ENCODE results near the gene TMEM61.
A peak's percentile ranks its signal among the peaks of the same experiment; 100 is the strongest.

TMEM61 gene

DNA sequence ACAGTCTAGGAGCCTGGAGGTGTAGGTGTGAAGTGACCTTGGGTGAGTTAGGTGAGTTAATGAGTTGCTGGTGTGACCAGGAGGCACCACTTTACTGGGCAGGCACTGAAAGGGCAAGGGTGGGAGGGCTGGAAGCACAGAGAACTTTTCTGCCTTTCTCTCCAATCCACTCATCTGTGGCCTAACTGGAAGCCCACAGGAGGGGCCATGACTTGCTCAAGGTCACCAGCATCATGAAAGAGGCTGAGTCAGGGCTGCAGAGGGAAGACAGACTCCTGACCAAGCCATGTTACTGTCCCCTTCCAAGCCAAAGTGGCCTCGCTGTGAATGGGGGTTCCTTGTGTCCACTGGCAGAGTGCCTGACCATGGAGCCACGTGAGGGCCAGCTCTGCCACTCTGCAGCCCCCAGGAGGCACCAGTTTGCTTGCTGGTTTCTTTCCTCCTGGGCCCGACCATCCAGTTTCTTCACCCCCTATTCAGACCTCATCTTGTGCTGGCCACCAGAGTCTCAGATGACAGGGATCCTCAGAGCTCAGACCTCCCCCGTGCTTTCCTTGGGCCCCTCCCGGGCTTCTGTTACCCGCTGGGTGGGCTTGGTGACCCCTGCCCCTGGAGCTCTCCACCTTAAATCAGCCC, 14.0 kb downstream of the TMEM61 start:
- Histone ChIP-seq H3K4me3 (ENCODE audit: low read depth, low read length) (no peak overlapping the region), H3K27ac (no peak overlapping the region), H3K4me2 (ENCODE audit: low read length) (no peak overlapping the region), H3K9ac (no peak overlapping the region), H3K9me3 (ENCODE audit: control insufficient read depth, low read length) (no peaks in the 10 kb centered on the region), H2AFZ (no peak overlapping the region), H3K79me2 (no peaks in the 10 kb centered on the region), H3K36me3 (ENCODE audit: control insufficient read depth, insufficient read depth, low read length) (no peaks in the 10 kb centered on the region), H3K27me3 (ENCODE audit: control insufficient read depth, insufficient read depth, low read length) (no peaks in the 10 kb centered on the region), H3K4me1 (no peaks in the 10 kb centered on the region)
- TF ChIP-seq, protein P1, sequence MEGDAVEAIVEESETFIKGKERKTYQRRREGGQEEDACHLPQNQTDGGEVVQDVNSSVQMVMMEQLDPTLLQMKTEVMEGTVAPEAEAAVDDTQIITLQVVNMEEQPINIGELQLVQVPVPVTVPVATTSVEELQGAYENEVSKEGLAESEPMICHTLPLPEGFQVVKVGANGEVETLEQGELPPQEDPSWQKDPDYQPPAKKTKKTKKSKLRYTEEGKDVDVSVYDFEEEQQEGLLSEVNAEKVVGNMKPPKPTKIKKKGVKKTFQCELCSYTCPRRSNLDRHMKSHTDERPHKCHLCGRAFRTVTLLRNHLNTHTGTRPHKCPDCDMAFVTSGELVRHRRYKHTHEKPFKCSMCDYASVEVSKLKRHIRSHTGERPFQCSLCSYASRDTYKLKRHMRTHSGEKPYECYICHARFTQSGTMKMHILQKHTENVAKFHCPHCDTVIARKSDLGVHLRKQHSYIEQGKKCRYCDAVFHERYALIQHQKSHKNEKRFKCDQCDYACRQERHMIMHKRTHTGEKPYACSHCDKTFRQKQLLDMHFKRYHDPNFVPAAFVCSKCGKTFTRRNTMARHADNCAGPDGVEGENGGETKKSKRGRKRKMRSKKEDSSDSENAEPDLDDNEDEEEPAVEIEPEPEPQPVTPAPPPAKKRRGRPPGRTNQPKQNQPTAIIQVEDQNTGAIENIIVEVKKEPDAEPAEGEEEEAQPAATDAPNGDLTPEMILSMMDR (IDR thresholded peaks at IDR 0.05) = no peak

DNA sequence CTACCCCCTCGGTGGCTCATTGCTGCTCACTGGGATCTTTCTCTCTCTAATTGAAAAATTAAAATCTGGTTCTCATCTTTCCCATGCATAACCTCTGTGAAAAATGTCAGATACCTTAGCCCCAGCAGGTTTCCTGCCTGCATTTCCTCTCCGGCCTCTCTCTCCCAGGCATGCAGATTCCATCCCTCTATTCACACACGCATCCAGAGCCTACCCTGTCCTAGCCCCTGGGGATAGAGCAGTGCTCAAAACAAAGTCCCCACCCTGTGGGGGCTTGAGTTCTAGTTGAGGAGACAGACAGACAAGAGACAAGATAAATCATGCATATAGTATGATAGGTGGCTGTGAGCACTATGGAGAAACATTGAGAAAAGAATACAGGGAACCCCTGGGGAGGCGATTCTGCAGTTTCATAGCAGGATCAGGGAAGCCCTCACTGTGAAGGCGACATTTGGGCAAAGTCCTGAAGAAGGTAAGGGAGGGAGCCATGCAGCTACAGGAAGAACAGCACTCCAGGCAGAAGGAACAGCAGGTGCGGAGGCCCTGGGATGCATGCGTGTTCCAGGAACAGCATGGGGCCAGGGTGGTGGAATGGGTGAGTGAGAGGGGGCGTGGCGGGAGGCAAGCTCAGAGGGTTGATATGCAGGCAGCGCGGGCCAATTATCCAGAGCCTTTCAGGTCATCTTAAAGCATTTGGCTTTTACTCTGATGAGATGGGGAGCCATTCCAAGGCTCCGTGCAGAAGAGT, 14.8 kb downstream of the TMEM61 start:
- H3K79me2 ChIP-seq = no peaks in the 10 kb centered on the region
- H3K9ac ChIP-seq = no peak overlapping the region
- no peak overlapping the region for H2AFZ ChIP-seq
- H3K9me3 ChIP-seq (ENCODE audit: control insufficient read depth, low read length) = no peaks in the 10 kb centered on the region
- no peak overlapping the region for H3K4me3 ChIP-seq (ENCODE audit: low read depth, low read length)
- no peak overlapping the region for H3K4me2 ChIP-seq (ENCODE audit: low read length)
- H3K27me3 ChIP-seq (ENCODE audit: control insufficient read depth, insufficient read depth, low read length) = no peaks in the 10 kb centered on the region
- H3K27ac ChIP-seq = no peak overlapping the region
- H3K36me3 ChIP-seq (ENCODE audit: control insufficient read depth, insufficient read depth, low read length) = no peaks in the 10 kb centered on the region
- TF ChIP-seq, protein P1 (IDR thresholded peaks at IDR 0.05) = no peak
- H3K4me1 ChIP-seq = no peaks in the 10 kb centered on the region

DNA sequence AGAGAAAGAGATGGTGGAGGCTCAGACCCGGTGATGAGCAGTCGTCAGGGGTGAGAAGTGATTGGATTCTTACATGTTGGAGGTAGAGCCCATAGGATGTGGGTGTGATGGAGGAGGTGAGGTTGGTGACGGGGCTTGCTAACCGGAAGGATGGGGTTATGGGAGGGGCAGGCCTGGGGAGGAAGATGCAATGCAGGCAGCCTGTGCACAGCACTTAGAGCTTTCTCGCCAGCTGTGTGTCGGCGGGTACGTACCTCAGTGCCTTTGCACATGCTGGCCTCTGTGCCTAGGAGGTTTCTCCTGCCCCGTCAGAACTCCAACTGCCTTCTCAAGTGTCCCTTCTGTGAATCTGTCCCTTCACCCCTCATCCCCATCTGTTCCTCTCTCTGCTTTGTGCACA, 15.4 kb downstream of the TMEM61 start:
- Histone ChIP-seq H2AFZ (no peak overlapping the region), H3K4me1 (no peaks in the 10 kb centered on the region), H3K36me3 (ENCODE audit: control insufficient read depth, insufficient read depth, low read length) (no peaks in the 10 kb centered on the region), H3K4me2 (ENCODE audit: low read length) (no peak overlapping the region), H3K9ac (no peak overlapping the region), H3K27me3 (ENCODE audit: control insufficient read depth, insufficient read depth, low read length) (no peaks in the 10 kb centered on the region), H3K9me3 (ENCODE audit: control insufficient read depth, low read length) (no peaks in the 10 kb centered on the region), H3K4me3 (ENCODE audit: low read depth, low read length) (no peak overlapping the region), H3K79me2 (no peaks in the 10 kb centered on the region), H3K27ac (no peak overlapping the region)
- TF ChIP-seq, protein P1 (IDR thresholded peaks at IDR 0.05) = no peak

DNA sequence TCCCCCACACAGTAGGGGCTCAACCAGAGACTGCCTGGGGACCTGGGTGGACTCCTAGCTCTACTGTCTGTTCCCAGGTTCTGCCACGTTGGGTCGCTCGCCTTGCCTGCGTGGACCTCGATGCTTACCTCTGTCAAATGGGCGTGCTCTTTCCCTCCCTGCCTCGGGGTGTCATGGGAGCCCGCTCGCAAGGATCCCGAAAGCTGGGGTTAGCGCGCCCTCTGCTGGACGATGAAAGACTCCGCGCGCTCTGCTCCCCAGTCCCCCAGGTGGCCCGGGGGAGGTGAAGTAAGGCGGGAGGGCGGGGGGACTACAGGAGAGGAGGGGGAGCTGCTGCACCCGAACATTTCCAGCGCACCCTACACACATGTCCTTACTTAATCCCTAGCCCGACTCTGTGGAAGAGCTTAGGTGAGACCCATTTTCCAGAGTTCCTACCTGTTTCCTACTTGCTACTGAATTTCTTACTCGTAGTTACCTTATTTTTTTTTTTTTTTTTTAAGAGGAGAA, 16.0 kb downstream of the TMEM61 start:
- no peaks in the 10 kb centered on the region for H3K36me3 ChIP-seq (ENCODE audit: control insufficient read depth, insufficient read depth, low read length)
- peak overlapping the region; percentile 50 for H2AFZ ChIP-seq
- TF ChIP-seq, protein P1 (IDR thresholded peaks at IDR 0.05) = peak; percentile 71
- no peak overlapping the region for H3K27ac ChIP-seq
- no peaks in the 10 kb centered on the region for H3K27me3 ChIP-seq (ENCODE audit: control insufficient read depth, insufficient read depth, low read length)
- H3K79me2 ChIP-seq = no peaks in the 10 kb centered on the region
- no peaks in the 10 kb centered on the region for H3K9me3 ChIP-seq (ENCODE audit: control insufficient read depth, low read length)
- peak overlapping the region; percentile 13 for H3K4me2 ChIP-seq (ENCODE audit: low read length)
- no peak overlapping the region for H3K9ac ChIP-seq
- no peak overlapping the region for H3K4me3 ChIP-seq (ENCODE audit: low read depth, low read length)
- no peaks in the 10 kb centered on the region for H3K4me1 ChIP-seq
